GM12872 (cell line): ENCODE data around the gene MND1.

Experiments used
- TF ChIP-seq, protein P1 (sequence below): IDR thresholded peaks from 3 replicates; pipeline ENCODE4 v1.5.1; 2011; ENCODE audit warnings: low read depth, mild to moderate bottlenecking, low read length, moderate library complexity; ENCODE audit not compliant: insufficient read depth

Gene MND1

DNA sequence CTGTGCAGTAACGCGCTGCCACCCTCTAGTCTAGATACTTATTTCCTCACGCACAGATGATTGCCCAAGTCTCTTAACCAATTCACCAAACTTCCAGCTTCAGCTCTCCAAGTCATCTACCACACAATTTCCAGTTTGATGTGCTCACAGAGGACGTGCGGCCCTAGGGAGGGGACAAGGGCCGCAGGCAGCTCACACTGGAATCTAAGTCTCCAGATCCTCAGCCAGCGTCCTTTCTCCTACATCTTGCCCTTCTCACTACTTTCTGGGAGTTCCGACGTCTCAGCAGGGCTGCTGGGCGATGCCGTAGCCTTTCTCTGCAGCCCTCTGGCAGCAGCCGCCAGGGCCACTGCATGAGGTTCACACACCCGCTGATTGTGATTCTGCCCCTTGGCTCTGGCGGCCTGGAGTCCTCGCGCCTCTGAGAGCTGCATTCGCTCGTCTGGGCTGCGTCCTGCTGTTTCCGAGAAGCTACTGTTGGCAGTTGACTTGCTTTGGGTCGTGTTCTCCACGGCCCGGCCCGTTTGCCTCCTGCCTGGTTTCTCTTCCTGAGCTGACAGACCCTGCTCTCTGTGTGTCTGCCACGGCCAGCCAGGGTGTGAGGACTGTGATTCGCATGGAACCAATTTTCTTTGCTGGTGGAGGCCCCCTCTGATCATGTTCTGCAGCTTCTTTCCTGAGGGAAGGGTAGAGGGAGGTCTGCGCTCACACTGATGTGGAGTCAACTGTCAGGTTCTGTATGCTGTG lies 107.6 kb downstream of the MND1 start:
- TF ChIP-seq, protein P1, sequence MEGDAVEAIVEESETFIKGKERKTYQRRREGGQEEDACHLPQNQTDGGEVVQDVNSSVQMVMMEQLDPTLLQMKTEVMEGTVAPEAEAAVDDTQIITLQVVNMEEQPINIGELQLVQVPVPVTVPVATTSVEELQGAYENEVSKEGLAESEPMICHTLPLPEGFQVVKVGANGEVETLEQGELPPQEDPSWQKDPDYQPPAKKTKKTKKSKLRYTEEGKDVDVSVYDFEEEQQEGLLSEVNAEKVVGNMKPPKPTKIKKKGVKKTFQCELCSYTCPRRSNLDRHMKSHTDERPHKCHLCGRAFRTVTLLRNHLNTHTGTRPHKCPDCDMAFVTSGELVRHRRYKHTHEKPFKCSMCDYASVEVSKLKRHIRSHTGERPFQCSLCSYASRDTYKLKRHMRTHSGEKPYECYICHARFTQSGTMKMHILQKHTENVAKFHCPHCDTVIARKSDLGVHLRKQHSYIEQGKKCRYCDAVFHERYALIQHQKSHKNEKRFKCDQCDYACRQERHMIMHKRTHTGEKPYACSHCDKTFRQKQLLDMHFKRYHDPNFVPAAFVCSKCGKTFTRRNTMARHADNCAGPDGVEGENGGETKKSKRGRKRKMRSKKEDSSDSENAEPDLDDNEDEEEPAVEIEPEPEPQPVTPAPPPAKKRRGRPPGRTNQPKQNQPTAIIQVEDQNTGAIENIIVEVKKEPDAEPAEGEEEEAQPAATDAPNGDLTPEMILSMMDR = no peak

DNA sequence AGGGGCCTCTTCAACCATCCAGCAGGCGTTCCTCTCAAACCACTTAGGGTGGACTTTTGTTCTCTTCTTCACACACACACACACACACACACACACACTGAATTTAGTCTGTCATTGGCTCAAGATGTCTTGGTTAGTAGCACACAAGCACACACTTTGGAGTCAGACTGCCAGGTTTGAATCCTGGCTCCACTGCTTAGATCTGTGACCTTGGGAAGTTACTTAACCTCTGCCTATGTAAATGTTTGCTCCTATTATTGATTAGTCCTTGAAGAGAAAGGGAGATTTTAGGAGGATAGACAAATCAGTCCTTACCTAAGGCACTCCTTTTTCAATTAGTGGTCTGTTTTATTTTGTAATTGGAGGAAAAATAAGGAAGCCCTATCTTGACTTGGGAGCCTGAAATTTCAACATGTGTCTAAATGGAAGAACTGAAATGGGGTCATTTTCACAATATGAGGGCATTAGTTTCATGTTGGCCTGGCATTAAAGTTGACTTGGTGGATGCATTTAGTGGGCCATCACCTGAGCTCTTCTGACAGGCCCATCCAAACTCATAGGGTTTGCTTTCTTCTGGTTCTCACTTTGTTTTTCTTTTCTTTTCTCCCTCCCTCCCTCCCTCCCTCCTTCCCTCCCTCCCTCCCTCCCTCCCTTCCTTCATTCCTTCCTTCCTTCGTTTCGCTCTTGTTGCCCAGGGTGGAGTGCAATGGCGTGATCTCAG lies 108.3 kb downstream of the MND1 start:
- TF ChIP-seq, protein P1 = no peak

DNA sequence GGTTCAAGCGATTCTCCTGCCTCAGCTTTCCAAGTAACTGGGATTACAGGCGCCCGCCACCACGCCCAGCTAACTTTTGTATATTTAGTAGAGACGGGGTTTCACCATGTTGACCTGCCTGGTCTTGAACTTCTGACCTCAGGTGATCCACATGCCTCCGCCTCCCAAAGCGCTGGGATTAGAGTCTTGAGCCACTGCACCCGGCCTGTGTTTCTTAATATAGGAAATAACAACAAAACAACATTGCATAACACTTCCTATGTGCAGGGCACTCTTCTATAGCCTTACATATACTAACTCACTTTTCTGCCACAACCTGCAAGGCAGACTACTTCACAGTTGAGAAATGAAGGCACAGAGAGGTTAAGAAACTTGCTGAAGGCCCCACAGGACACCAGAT lies 108.9 kb downstream of the MND1 start:
- TF ChIP-seq, protein P1 = no peak

DNA sequence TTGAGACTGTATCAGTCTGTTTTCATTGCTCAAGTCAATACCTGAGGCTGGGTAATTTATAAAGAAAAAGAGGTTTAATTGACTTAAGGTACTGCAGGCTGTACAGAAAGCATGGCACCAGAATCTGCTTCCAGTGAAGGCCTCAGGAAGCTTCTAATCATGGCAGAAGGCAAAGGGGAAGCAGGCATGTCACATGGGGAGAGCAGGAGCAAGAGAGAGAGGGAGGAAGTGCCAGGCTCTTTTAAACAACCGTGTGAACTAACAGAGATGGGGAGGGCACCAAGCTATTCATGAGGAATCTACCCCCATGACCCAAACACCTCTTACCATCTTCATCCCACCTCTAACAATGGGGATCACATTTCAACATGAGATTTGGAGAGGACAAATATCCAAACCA lies 114.5 kb downstream of the MND1 start:
- TF ChIP-seq, protein P1 = no peak

DNA sequence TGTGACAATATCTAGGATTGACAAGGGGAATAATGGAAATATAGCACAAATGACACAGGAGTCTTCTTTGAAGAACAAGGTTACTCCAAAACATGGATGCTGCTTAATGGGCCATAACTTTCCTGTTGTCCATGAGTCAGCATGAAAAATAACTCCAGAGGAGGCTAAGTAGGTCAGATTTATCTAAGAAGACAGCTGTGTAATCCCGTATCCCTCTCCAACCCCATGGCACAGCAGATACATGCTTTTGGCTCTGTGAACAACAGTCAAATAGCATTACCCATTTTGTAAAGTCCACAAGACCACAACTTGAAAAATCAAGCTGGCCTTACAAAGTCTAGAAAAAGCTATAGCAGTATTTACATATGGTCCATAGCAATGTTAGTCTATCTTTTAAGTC lies 119.6 kb downstream of the MND1 start:
- TF ChIP-seq, protein P1 = no peak
